Measurements from ENCODE around the gene TGM2.

The TGM2 gene

GRCh38 chr20:38112261-38112929 is 52.7 kb downstream of the TGM2 start:
- no peak for TF ChIP-seq CTCF (IDR thresholded peaks at IDR 0.05)

GRCh38 chr20:38111366-38112232 is 53.5 kb downstream of the TGM2 start:
- TF ChIP-seq CTCF (IDR thresholded peaks at IDR 0.05): no peak

GRCh38 chr20:38110525-38111178 is 54.4 kb downstream of the TGM2 start:
- TF ChIP-seq CTCF (IDR thresholded peaks at IDR 0.05): no peak

GRCh38 chr20:38109591-38110524 is 55.2 kb downstream of the TGM2 start:
- TF ChIP-seq CTCF (IDR thresholded peaks at IDR 0.05): no peak

- no peak for TF ChIP-seq CTCF (IDR thresholded peaks at IDR 0.05)
Measured at GRCh38 chr20:38108986-38109541, 56.0 kb downstream of the TGM2 start.

- no peak for TF ChIP-seq CTCF (IDR thresholded peaks at IDR 0.05)
Measured at GRCh38 chr20:38108438-38108985, 56.6 kb downstream of the TGM2 start.
